GM19397 (cell line): ENCODE results near the gene STXBP1.

Source experiments
- ATAC-seq: cut with Tn5 transposase; IDR thresholded peaks from one replicate; pipeline ENCODE4 v1.9.1; 2021; ENCODE audit warnings: mild to moderate bottlenecking, moderate library complexity; ENCODE audit not compliant: unreplicated experiment

The STXBP1 gene

DNA sequence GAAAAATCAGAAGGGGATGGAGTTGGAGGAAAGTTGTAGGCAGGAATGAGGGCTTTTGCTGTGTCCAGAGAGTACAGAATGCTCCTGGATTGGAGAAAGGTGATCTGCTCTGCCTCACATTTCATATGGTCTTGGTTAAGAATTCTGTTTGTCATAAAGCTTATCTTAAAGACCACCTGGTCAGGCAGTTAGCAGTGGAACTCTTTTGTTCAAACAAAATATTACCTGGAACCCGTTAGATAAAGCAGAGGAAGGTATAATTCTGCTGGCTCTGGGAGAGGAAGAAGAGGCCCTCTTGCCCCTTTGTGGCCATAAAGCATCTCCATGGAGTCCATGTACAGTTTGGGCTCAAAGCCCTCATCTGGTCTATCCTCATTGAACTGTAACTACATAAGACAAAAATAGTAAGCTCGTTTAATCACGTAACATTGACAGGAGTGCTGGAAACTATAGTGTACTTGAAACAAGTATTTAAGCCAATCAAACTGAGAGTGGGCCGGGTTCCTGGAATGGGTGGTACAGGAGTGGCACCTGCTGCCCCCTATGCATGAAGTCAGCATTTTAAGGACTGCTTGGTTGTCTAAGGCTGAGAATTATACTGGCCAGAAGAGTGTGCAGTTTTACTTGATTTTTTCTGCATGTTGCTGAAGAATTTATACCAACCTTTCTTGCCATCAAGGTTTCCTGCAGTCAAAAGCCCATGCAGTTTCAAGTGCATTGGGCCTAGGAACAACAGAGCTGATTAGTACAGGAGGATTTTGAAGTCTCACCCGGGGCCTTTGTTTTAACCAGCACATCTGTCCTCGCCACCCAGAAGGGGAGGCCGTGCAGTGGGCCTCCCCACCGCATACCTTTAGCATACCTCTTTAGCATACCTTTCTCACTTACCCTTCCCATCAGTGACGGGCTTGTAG, 39.9 kb downstream of the STXBP1 start:
- no peak for ATAC-seq

DNA sequence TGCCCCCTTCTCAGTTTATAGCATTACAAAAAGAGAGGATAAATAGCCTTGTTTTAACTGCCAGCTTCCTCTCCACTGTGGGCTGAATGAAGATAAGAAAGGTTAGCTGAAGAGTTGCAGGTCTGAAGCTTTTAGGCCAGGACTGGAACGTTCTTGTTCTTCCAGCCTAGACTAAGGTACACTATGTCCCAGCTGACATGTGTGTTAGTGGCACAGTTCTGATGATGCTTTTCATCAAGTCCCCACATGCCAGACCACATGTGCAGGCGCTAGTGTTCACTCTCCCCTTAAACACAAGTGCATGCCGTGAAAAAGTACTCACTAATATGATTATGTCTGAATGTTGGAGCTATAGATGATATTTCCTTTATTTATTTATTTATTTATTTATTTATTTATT, 40.7 kb downstream of the STXBP1 start:
- ATAC-seq = no peak

DNA sequence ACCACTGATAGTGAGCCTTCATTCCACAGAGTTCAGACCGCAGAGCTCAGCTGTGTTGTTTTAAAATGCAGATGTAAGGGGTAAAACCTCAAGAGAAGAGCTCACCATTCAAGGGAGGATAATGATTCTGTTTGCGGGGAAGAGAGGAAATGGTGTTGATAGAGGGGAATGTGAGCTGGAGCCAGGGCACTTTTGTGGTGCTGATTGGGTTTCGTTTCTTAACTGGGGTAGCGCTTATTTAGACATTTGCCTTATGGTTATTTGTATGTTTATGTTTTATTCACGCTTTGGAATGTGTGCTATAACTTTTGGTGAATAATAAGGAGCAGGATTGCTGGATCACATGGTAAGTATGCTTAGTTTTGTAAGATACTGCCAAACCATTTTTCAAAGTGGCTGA, 42.5 kb downstream of the STXBP1 start:
- ATAC-seq = no peak

DNA sequence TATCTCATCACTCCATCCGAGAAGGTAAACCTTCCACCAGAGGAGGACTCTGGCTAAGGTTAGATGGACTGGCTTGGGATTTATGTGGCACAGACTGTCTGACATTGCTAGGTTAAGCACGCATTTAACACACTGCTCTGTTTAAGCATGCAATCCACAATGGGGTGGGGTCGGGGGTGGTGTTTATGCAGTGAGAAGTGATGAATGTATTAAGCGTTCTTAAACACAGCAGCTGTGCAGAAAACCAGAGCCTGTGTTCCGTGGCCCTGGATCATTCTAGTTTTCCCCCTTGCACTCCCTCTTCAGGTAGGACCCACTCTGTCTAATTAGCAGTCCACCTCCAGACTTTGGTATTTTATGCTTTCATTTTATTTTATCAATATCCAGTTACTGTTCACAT, 46.4 kb downstream of the STXBP1 start:
- no peak for ATAC-seq

DNA sequence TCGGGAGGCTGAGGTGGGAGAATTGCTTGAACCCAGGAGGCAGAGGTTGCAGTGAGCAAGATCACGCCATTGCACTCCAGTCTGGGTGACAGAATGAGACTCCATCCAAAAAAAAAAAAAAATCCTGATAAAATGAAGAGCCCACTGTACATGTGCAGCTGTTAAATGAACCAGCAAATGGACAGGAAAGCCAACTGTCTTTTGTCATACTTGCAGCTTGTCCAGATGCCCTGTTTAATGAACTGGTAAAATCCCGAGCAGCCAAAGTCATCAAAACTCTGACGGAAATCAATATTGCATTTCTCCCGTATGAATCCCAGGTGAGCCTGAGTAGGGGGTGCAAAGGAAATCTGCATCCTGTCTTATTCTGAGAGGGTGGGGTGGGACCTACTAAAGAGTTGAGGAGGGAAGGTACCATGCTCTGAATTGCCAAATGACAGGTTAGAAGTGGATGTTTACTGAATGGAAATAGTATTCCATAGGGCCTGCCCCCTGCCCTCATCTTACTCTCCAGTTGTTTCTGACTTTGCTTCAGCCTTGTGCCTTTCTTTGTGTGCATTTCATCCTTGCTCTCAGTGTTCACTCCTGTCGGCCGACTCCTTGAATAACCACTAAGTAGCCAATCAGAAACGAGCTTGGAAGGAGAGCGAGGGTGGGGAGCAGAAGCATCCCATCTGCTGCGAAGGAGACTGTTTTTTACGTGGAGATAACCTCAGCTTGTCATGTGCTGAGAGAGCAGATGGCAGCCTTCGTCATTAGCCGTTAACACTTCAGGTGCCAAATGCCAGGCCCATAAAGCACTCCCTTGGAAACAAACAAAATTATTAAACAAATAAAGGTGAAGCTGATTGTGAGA, 49.0 kb downstream of the STXBP1 start:
- no peak for ATAC-seq

DNA sequence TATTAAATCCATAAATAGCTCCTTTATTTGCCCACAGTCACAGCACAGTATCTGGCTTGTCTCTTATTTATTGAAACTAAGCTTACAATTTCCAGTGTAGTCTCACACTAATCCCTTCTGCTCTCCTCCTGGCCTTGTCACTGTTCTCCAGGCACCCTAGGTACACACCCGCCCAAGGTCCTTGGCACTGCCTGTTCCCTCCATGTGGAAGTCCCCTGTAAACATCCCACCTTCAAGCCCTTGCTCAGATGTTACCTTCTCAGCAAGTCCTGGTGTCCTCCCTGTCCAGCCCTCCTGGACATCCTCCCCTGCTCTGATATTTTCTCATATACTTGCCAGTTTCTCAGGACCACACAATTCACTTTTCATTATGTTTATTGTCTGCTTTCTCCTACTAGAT, 50.5 kb downstream of the STXBP1 start:
- no peak for ATAC-seq

DNA sequence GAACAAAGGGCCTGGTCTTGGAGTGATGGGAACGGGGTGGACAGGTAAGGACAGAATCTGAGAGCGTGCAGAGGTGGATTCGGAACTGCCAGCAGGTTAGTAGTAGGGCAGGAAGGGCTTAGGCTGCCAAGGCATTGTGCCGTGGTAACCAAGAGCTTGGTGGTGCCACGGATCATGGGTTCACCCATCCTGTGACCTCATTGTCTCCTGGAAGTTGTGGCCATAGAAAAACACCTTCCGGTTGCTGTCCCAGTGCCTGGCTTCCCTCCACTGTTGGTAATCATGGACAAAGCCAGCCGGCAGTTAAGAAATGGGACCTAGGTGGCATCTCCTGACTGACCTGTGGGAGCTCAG, 52.2 kb downstream of the STXBP1 start:
- ATAC-seq = no peak

DNA sequence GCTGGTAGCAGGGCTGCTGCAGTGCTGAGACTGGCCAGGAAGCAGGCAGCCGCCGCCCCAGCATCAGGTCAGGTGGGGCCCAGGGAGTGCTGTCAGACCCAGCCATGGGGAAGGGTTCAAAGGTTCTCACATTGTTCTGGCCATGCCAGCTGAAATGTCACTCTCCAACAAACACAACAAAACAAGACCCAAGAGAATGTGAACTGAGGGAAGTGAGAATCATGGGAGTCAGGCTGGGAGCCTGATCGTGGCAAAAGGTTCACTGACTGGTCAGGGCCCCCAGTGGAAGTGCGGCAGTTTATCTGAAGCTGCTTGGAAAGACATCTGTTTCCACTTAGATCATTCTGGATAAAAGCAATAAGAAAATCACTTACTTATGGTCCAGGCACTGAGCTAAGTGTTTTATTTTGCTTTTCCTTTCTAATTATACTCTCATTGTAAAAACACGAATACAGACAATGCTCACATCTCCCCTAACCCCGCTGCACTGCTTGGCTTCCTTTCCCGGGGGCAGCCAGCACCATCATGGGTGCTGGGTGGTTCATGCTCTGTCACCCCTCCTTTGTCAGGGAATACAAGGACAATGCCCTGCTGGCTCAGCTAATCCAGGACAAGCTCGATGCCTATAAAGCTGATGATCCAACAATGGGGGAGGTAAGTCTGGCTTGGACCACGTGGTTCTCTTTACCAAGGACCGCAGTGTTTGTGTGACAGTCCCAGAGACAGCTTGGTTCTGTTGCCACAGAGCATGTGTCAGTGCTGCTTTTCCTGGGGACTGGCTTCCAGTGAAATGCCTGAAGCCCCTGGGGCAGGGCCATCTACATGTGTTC, 52.8 kb downstream of the STXBP1 start:
- no peak for ATAC-seq

DNA sequence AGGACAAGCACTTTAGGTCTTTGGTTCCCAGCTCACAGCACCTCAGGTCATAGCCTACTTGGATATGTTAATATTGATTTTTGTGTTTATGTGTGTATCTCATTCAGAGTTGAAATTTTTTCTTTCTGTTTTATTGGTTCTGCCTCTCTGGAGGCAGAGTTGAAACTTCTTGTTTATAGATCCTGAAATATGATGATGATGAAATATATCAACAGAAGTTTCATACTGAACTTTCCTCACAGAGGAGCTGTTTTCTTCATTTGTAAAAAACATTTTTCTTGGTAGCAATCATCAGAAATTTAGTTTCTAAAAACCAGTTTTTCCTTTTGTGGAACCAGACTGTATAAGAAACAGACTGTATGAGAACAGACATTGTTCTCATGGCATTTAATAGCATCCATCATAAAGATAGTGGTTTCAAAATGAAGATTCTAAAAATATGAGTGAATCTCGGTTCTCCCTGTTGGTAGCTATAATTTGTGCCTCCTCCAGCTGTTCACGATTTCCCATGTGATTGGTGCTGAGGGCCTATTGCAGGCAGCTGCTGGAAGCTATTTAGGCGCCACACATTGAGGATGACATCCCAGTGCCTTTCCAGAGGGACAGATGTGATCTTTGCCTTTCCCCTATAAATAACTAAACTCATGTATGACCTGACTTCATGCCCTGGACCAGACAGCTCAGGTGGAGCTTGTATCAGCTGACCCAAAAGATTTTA, 55.2 kb downstream of the STXBP1 start:
- no peak for ATAC-seq

DNA sequence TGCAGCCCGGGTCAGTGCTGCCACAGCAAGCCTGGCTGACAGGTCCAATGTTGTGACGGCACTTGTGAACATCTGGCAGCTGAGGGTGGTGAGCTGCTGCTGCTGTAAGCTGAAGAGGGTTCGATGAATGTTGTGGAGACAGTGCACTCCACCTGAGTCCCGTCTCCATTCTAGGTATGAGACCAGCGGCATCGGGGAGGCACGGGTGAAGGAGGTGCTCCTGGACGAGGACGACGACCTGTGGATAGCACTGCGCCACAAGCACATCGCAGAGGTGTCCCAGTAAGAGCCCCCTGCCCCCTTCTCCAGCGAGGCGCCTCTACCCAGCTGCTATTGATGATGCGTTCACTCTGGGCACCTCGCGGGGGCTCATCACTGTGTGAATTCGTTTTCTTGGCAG, 55.8 kb downstream of the STXBP1 start:
- ATAC-seq = no peak

DNA sequence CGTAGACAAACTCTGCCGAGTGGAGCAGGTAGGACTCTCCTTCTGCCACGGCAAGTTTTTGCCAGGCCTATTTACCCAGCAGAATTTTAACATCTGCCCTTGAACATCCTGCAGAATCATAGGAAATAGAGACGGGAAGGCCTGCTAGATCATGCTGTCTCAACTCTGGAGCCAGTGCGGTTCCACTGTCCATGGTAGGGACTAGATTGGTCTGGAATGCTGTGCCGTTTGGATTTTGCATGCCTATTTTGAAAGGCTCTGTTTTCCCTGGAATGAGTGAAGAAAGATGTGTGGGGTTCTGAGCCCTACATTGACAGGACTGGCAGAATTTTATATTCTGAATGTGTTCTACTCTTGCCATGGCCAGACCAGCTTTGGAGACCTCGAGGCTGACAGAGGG, 61.2 kb downstream of the STXBP1 start:
- ATAC-seq = no peak

DNA sequence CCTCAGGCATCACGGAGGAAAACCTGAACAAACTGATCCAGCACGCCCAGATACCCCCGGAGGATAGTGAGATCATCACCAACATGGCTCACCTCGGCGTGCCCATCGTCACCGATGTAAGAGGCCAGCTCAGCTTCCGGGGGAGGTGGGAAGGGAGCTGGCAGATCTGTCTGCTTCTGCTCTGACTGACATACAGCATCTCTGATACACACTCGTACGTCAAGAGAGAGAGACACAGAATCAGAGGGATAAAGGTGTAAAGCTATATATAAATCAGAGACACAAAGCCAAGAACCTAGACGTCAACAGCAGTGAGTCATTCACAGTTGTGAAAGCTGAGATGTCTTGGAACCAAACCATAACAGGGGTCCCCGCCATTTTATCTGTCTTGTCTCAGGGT, 64.6 kb downstream of the STXBP1 start:
- no peak for ATAC-seq

DNA sequence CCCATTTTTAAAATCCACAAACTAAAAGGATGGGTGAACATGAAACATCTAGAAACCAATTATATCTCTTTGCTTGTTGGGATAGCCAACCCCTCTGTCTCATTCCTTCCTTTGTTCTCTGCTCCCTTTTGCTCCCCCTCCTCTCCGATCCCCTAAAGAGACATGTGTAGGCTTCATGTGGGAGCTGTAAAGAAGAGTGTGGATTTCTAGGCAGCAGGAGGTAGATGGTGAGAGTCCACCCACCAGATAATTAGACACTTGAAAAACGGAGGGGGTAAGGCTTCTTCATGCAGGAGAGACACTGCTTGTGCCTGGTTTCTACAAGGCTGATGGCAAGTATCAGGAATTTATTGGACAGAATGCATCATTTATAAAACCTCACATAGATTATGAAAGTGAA, 67.4 kb downstream of the STXBP1 start:
- no peak for ATAC-seq

DNA sequence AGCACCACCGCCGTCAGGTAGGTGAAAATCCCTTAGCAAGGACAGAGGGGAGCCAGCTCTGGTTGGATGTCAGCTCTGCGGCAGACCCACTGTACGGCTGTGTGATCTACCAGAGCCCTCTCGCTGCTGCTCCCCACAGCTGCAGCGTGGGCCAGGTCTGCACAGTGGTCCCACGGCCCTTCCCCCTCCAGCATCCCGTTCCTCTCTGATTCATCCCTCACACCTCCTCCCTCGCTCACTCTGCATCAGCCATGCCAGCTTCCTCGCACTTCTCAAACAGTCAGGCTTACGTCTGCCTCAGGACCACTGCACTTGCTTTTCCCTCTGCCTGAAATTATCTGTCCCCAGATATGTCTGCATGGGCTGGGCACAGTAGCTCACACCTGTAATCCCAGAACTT, 68.1 kb downstream of the STXBP1 start:
- no peak for ATAC-seq

DNA sequence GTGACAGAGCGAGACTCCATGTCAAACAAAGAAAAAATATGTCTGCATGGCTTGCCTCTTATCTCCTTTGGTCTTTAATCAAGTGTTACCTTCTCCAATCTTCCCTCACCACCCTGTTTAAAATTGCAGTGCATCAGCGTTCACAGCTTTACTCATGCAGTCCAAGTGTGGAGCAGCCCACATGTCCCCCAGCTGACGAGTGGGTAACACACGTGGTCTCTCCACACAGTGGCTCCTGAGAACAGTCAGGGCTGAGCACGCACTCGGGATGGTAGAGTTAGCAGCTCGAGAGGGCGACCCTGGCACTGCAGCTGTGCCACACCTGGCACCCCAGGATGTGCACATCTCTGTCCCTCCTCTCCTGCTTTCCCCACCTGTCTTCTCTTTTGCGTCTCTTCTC, 68.8 kb downstream of the STXBP1 start:
- ATAC-seq = no peak

DNA sequence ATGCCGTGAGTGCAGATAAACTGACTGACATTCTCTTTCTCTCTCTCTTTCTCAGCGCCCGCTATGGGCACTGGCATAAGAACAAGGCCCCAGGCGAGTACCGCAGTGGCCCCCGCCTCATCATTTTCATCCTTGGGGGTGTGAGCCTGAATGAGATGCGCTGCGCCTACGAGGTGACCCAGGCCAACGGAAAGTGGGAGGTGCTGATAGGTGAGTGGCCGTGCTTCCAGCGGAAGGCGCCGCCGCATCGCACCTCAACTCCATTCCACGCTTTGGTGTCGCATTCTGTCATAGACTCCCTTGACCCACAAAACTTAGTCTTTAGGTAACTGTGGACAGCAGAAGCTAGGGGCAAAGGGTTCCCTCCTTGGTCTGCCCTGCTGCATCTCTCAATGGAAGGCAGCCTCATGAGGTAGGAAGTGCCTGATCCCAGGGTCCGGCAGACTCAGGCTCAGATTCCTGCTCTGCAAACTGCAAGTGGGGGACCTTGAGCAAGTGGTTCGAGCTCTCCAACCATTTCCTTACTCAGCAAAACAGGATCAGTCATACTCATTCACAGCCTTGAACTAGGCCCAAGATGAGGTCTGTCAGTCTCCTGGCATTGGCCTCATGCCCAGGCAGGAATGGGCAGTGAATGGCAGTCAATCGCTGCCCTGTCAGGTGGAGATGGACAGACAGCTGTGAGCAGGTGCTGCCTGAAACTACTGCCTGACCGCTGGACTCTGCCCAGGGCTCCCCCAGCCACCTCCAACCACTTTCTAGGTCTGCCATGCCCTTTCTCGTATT, 70.5 kb downstream of the STXBP1 start:
- ATAC-seq = no peak

DNA sequence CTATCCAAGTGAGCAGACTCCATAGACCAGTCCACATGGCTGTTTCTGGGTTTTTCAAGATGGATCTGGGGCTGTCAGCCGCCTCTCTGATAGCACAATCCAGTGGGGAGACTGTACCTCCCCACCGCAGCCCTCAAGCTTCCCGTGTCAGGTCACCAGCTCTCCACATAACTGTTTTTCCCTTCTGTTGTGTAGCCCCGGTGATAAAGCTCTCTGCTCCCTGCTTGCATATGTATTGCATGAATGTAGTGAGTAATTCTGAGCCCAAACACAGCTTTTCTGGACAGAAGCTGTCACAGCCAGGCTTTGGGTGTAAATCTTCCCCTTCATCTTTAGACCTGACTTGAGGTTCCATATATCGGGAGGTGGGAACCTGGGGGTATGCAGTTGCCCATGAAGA, 71.6 kb downstream of the STXBP1 start:
- ATAC-seq = no peak

DNA sequence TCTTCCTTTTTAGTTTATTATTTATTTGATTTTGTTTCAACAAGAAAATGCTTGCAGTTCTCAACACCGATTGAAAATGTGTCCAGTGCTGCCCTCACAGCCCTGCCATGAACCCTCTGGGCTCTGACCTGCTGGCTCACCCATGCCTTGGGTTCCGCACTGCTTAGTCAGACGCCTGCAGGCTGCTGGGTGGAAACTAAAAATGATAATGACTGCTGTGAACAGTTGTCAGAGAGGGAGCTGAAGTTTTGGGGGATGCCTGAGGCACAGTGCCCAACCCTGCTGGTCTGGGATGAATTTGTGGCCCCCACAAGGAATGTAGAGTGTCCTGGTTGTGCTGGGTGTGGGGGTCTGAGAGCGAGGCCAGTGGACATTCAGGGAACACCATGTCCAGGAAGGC, 72.5 kb downstream of the STXBP1 start:
- no peak for ATAC-seq

DNA sequence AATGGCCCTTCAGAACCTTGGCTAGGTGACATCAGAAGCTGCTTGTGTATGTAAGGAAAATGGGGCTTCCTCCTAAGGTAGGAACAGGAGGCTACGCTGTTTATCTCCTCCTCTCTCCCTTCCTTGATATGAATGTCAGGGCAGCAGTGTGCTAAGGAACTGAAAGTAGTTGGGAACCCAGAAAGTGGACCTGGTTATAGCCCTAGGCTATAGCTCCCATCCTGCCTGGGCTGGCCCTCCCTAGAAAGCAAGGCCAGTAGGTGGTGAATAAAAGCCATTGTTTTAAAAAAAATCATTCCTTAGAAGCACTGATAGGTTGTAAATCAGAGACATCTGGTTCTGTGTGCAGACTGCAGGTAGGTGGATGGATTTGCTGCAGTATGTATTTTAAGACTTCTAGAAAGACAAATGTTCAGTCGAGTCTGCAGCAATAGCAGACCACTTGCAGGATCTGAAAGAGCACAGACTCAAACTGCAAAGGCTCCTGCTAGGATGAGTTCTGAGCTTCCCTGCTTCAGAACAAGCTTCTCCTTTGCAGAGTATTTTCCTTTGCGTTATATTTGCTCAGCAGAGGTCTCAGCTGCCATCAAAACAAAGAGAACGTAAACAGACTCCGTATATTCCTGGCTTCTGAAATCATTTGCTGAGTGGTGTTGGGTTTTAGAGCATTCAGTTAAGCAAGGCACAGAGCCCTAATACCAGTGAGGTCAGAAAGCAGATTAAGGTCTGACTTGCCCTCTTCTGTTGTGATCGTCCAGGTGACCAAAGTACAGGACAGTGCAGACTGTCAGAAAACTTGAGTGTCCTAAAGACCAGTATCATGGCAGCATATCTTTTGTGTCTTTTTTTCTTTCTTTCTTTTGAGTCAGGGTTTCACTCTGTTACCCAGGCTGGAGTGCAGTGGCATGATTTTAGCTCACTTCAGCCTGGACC, 74.7 kb downstream of the STXBP1 start:
- ATAC-seq = no peak
